NCI-H2107 (cell line): ENCODE measurements around the gene COL4A5.
"Not testable (repeated sequence)": the region's sequence is repeated elsewhere in the genome, so short reads cannot be mapped to it uniquely, and the experiment has no call there.

Experiments
- DNase-seq: peaks from one replicate; lab custom pipeline; 2025; lab: John Stamatoyannopoulos, UW

COL4A5 gene

DNA sequence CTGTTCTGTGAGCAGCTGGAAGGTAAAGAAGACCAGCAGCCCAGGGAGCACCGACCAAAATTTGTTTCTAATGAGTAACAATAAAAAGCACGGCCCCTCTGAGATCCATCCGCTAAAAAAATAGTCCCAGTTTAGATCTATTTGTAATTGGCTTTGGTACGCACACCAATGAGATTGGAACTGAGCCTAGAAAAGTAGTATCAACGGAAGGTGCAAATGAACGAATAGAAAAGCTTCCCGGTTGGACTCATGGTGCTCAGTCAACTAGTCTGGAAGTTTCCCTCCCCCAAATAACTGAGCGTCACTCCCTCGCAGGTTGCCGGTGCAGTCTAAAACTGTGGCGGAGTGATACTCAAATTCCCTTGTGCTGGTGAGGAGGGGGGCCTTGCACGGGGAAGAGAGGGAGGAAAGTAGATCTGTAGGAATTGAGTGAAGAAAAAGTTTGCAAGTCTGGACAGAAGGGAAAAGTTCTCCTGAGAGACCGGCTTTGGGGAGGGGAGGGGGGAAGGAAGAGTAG lies at the start of gene COL4A5:
Gene COL4A5, plus strand, starts transcription at position 413 of the 517 bp plus-strand sequence. CDS start 288 bp downstream, outside the sequence.
- no peak for DNase-seq

DNA sequence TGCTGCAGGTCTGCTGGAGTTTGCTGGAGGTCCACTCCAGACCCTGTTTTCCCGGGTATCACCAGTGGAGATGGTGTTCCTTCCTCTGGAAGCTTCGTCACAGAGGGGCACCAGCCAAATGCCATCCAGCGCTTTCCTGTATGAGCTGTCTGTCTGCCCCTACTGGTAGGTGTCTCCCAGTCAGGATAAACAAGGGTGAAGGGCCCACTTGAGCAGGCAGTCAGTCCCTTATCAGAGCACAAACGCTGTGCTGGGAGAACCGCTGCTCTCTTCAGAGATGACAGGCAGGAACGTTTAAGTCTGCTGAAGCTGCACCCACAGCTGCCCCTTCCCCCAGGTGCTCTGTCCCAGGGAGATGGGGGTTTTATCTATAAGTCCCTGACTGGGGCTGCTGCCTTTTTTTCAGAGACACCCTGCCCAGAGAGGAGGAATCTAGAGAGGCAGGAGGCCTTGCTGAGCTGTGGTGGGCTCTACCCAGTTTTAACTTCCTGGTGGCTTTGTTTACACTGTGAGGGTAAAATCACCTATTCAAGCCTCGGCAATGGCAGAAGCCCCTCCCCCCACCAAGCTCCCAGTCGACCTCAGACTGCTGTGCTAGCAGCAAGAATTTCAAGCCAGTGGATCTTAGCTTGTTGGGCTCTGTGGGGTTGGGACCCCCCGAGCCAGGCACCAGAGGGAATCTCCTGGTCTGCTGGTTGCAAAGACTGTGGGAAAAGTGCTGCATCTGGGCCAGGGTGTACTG lies 48.5 kb upstream of the COL4A5 start:
- not testable (repeated sequence) for DNase-seq

DNA sequence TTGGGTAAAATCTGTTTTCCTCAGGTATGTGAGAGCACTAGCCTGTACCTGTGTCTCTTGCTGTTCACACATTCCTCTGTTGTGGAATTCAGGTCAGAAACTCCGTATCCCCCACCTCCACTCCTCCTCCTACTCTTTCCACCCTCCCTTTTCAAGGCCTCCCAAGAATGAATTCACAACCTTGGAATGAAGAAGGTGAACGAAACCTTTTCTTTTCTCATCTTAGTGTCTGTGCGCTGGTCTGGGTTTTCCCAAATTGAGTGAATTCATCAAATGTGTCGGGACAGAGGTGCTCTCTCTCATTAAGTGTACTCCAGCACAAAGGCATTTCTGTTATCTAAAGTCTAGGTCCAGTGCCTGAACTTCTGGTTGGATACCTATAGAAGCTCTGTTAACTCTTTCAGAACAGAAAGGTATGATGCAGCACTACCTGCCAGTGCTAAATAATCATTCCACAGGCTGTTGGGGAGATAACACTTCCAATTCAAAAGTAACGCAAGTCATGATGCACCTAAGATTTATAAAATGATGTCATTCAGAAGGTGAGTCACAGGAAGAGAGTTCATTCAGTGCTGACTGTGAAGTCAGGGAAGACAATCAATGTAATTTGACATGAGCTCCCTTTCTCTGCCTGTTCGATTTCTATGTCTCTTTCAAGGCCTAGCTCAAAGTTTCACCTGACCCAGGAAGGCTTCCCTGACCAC lies 43.3 kb upstream of the COL4A5 start:
- no peak for DNase-seq

DNA sequence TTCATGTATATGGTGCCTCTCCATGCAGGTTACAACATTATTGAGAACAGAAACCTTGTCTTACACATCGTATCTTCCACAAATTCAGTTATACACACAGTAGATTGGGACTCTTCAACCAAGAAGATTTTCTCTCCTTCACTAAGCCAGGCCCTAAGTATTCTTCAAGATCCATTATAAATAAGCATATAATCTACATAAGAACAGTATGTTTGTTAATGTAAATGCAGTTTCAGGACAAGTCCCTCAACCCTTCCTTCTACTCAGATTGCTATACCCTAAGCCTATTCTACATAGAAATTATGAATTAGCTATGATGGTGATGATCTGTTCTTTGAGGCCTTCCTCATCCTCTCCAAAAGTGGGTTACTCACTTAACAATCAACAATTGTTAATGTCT lies 42.7 kb upstream of the COL4A5 start:
- no peak for DNase-seq

DNA sequence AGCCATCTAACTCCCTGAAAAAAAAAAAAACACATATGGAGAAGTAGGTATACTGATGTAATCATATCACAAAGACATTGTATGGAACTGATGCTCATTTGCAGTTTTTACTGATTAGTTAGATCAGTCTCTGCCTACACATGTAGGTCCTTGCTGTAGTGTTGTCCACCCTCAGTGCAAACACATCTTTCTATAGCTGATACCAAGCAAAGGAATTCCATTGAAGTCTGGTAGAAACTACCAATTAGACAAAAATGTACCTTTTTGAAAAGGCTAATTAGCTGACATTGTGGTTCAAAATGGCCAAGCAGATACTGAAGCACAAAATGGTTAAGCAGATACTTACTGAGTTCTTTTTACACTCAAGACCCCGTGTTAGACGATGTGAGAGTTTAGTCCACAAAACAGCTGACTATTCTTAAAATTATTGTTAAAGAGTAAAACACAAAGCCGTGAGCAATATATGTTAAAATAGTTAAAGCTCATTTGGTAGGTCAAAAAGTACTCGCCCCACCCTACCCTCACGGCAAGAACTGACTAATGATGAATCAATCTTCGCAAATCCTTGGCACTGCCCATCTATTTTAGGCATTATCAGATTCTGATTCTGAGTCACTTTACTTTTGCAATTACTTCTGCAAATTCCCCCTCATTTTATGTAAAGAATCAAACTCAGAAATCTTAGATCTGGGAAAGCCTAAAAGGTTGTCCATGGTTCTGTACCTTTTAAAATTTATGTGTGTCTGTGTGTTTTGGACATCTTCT lies 41.8 kb upstream of the COL4A5 start:
- no peak for DNase-seq

DNA sequence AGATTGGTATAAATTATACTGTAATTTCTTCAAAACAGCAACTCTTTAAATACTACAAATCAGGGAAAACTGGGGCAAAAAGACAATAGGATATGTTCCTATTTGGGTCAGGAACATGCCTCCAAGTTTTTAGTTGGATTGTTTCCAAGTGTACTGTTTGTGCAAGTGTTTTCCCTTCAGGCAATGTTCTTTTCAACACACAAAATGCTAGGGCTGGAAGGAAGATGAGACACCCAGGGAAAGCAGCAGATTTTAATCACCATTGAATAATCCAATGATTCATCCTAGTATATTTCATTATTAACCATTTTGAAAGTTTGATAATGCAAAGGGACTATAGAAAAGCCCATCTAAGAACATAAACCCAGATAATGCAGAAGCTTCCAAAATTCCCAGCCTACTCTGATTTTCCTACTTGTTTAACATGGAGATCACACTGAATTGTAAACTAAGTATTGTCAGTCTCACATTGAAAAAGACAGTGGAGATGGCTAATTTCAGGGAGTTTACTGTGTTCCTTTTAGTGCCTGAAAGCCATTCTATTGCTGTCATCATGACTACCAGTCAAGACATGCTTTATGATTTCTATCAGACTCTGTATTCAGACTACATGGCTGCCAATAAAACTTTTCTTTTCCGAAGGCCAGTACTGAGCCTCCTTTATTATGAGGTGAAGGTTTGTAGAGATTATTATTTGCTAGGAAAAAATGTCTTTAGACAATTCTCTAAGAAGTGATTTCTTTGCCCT lies 40.0 kb upstream of the COL4A5 start:
- DNase-seq = no peak

DNA sequence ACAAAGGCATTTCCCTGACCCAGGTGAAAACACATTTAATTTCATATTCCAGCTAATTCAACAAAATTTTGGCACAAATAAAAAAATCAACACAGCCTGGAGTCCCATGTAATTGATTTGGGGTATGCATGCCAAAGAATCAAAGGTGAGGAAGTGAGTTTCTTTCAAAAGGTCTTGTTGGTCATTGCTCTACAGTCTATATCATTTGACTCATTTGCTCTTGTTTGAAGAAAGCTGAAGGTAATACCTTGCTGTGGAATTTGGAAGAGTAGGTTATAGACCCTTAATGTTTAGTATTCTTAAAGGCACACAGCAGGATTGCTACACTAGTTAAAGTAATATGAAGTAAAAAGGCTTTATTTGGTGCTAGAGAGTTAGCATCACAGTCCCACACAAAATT lies 26.9 kb upstream of the COL4A5 start:
- DNase-seq = no peak

DNA sequence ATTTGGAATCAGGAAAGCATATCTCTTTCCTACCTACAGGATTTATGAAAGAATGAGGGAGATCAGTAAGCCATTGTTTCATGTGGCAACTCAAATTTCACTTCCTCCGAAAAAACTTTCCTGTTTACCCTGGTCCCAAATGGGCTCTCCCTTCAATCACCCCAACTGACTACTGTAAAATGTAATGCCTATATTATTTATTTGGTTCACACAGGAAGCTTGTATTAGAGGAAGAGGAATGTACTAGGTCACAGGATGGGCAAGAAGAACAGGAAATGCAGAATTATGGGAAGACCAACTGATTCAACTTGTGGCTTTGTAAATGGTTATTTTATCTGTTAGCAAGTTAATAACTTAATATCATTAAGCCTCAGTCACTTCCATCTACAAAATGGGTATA lies 24.5 kb upstream of the COL4A5 start:
- DNase-seq = no peak

DNA sequence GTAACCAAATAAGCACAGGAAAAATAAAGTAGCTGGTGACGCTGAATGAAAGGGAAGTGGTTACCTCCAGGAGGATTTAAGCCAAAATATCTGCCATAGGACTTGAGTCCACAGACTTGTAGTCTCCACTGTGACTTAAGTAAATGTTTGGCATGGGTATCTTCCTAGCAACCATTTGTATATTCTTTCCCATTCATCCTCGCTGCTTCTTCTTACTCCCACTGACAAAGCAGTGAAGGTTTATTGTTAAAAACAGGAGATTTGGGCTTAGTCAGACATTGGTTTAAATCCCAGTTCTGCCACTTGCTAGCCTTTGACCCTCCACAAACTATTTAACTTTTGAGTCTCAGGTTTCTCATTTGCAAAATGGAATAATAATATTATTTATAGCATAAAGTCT lies 23.7 kb upstream of the COL4A5 start:
- no peak for DNase-seq

DNA sequence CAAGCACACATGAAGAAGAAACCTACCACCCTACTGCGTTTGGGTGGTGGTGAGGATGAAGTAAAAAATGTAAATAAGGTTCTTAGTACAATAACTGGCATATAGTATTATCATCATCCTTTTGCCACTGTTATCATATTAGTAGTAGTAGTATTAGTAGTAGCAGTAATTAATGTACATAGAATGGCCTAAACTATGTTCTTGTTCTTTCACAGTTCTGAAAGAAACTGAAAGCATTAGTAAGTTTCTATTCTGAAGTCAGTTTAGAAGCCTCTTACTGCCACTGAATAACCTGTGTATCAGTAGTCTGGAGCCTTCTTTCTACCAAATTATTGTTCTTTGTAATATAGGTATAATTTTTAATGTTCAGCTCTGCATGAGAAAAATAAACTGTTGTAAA lies 22.4 kb upstream of the COL4A5 start:
- no peak for DNase-seq

DNA sequence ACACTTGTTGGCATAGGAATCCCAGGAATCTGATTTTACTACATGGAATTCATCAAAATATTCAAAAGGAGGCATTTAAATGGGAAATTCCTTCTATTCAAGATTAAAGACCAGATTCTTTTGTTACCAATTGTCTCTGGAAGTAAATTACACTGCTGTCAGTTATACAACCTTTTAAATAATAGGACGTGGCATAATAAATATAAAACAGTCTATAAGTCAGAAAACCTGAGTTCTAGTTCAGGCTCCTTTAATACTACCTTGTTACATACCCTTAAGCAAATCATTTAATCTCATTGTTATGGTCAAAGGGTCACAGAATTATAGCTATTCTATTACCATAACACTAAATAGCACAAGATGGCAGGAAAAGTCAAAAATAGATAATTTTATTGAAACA lies 20.2 kb upstream of the COL4A5 start:
- no peak for DNase-seq

DNA sequence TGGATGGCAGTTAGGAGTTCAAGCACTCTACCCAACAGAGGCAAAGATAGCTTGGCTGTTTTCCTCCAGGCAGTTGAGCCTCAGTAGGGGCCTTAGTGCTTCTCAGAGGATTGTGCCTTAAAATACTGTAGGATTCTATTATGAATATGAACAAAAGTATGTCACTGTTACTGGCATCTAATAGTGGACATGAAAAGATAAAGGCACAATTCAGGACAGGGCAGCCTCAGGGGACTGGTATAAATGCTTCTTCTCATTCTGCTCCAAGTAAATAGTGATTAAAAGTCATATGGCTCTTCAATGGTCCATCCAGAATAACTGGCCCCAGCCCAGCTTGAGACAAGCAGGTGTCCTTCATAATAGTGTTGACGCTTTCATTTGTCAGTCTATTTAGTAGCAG lies 19.2 kb upstream of the COL4A5 start:
- no peak for DNase-seq

DNA sequence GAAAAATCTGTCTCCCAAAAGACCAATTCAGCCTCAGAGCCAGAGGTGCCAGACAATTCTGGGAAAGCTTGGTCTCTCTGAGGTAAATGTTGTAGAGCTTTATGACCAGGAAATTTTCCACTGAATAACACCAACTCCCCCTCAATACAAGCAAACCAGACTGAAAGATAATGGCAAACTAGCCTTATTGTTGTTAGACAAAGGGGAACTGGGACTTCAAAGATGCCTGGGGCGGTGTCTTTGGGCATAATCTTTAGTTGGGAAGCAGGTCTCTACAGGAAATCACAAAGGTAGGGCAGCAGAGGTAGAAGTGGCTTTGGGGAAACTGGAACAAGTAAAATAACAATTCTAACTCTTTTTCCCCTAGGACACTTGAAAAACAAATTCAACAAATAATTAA lies 13.4 kb upstream of the COL4A5 start:
- no peak for DNase-seq

DNA sequence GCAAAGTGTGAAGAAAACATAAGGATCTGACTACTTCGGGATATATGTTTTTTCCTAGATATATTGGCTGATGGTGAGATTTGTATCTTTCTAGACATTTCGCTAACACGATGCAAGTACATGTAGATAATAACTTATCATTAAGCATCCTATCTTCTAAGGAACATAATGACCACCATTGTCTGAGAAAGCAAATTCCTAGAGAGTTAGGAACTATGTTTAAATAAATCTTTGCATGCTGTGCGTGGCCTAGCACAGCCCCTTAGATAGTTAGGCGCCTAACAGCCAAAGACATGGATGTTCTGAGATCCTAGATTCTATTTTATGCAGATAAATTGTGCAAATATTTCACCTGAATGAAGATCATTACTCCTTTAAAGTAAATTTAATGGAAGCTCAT lies 4.4 kb upstream of the COL4A5 start:
- no peak for DNase-seq

DNA sequence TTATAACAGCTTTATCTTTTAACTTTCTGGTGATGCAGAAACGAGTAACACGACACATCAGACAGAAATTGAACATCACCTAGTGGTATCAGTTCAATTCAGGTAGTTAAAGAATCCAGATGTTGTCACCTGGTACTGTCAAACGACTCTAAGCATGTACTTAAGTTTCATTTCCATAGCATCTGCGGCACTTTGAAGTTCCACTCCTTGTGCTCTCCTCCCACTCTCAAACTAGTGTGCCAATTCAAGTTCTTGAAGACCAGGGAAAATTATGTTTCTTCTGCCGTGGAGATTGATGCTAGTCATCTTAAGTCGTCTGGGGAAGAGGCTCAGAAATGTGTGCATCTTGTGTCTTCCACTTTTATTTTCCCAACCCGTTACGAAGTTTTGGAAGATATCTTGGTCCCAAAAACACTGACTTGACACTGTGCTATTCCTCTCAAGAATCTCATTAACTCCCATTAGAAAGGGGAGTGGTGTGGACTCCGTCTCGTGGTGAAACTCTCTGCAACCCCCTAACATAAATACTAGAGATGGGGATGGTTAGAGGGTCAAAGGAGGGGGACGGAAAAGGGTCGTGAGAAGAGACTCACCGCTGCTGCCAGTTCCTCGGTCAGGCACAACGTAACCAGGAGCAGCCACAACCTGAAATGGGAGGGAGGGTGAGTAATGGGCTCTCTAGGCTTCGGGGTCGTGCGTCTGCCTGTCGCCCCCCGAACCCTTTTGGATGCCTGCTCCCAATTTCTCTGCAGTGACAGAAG lies 2.1 kb upstream of the COL4A5 start:
- DNase-seq = no peak

DNA sequence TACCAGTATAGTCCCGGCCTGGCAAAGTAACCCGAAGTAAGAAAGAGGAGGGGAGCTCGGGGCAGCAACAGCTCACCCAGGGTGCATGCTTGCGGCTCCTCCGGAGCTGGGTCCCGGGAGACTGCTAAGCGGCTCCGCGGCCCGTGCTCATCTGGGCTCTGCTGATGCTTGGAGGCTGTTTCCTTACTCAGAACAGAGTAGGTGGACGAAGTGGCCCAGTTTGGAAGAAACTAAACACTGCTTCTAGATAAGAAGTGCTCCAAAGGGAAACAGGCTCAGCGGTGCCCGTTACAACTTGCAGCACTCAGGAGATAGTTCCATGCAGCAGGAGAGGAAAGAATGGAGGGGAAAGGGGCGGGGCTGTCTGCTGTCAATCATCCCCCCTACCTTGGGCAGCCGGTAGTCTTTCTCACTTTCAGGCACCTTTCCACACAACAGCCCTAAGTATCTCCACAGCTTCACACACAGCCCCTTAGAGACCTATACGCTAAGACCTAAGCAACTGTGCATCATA lies 1.5 kb upstream of the COL4A5 start, which contains the start of gene COL4A6:
Gene COL4A6, minus strand, starts transcription at position 313 of the 514 bp plus-strand sequence. Its CDS starts 226 bp downstream, at position 87.
- no peak for DNase-seq

DNA sequence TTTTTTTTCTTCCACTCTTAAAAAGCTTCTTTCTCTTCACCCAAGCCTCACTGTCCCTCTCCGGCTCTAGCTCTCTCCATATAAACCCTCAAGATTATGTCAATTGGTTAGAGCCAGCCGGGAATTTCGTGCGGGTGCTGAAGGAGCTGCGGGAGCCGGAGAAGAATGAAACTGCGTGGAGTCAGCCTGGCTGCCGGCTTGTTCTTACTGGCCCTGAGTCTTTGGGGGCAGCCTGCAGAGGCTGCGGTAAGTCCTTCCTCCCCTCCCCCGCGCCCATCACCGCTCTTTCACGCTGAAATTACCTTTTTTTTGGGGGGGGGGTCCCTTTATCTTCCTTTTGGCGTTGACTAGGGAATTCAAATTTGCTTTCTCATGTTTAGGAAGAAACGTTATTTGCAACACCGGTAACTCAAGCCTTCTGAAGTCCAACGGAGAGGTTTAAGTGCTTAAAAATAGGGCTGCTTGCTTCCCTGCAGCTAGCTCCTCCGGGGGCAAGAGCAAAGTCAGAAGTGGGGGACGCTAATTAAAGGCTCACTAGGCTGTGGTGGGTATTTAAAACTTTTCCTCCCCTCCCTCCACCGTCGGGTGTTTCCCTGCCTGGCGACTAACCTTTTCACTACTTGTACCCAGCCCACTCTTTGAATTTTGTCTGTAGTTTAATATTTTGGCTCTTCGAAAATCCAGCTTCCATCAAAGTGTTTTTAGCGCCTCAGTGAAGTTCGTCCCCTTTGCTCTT lies 491 bp downstream of the COL4A5 start:
- DNase-seq = no peak

DNA sequence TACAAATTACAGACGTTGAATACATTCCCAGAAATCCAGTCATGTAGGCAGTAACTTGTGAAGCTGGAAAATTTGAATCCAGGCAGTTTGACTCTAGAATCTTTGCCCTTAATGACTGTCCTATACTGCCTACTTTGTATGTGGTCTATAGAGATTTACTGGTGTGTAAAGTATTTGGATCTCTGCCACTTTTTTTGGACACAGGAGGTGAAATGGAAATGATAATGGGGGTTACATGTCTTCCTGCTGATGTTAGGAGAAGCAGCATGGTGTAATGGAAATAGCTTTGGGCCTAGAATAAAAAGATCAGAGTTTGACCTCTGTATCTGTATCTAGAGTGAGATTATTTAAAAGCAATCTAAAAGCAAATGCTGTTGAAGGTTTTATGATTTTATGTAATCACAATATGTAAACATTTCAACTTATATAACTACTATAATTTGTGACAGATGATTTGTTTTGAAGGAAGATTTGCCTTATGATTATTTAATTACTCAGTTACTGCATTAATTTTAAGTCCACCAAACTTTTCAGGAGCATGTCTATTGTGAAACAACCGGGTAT lies 3.3 kb downstream of the COL4A5 start:
- no peak for DNase-seq

DNA sequence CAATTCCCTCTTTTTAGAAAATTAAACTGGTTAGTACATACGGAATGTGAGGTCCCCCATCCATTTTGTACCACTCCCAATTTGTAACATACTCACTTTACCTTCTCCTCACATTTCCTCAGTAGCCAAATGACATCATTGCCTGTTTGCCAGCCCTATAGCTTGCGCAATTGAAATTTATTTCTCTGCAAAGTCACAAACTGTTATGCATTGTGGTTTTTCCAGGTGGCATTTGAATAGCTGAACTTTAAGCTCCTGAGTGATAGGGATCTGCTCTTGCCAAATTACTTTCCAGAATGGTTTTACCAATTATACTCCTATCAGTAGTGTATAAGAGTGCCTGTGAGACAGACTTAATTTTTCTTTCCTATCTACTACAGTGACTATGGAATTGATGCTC lies 7.7 kb downstream of the COL4A5 start:
- DNase-seq = no peak

DNA sequence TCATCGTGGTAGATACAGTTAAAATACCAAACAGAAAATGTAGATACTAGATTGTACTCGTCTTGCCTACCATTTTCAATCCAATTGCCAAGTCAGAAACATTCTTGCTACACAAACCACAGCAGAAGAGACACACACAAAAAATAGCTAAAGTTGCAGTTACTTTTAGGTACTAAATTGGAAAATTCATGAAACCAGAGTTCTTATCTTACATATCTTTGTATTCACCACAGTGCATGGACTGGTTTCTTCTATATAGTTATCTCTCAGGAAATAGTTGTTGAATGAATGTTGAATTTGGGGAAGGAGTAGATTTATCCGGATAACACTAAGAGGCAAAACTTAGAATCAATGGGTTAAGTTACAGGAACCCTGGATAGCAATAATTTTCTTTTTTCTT lies 14.2 kb downstream of the COL4A5 start:
- DNase-seq = no peak
